ENCODE results near the gene FGF18. TPM values are rescaled to one million over a fixed set of nuclear protein-coding genes. Genes with fewer than 3 reads are reported as not detected.

Gene FGF18
- total RNA-seq, 1 donor, result 0.54 TPM

GRCh38 chr5:171432076-171432475 is 12.6 kb downstream of the FGF18 start:
- TF ChIP-seq CTCF (IDR thresholded peaks at IDR 0.05; ENCODE audit: insufficient read depth, low read length), result no peak
- no peak overlapping the region for H3K4me3 ChIP-seq (ENCODE audit: low read depth, low read length)
- DNase-seq (ENCODE audit: low read depth), result no peak

- H3K4me3 ChIP-seq (ENCODE audit: low read depth, low read length), result no peak overlapping the region
- no peak for DNase-seq (ENCODE audit: low read depth)
- TF ChIP-seq CTCF (IDR thresholded peaks at IDR 0.05; ENCODE audit: insufficient read depth, low read length), result no peak
These were observed 13.3 kb downstream of the FGF18 start for GRCh38 chr5:171432583-171433351.

- no peak for DNase-seq (ENCODE audit: low read depth)
- no peak overlapping the region for H3K4me3 ChIP-seq (ENCODE audit: low read depth, low read length)
- no peak for TF ChIP-seq CTCF (IDR thresholded peaks at IDR 0.05; ENCODE audit: insufficient read depth, low read length)
These were observed 13.9 kb downstream of the FGF18 start for GRCh38 chr5:171433352-171433698.

GRCh38 chr5:171433982-171434676 is 14.7 kb downstream of the FGF18 start:
- DNase-seq (ENCODE audit: low read depth), result no peak
- TF ChIP-seq CTCF (IDR thresholded peaks at IDR 0.05; ENCODE audit: insufficient read depth, low read length), result no peak
- H3K4me3 ChIP-seq (ENCODE audit: low read depth, low read length), result no peak overlapping the region

GRCh38 chr5:171434874-171435273 is 15.4 kb downstream of the FGF18 start:
- no peak overlapping the region for H3K4me3 ChIP-seq (ENCODE audit: low read depth, low read length)
- no peak for TF ChIP-seq CTCF (IDR thresholded peaks at IDR 0.05; ENCODE audit: insufficient read depth, low read length)
- no peak for DNase-seq (ENCODE audit: low read depth)

GRCh38 chr5:171435908-171436307 is 16.5 kb downstream of the FGF18 start:
- DNase-seq (ENCODE audit: low read depth), result no peak
- no peak overlapping the region for H3K4me3 ChIP-seq (ENCODE audit: low read depth, low read length)
- no peak for TF ChIP-seq CTCF (IDR thresholded peaks at IDR 0.05; ENCODE audit: insufficient read depth, low read length)

Measured in fibroblast of the aortic adventitia (primary cell).